C4-2B (cell line): Measurements from ENCODE around the gene FECH.
A peak's percentile ranks its signal among the peaks of the same experiment; 100 is the strongest.

Source experiments
- CTCF ChIP-seq: fragments of 450-650 bp; conservative IDR thresholded peaks from 2 replicates; pipeline ENCODE4 v1.5.1; 2017; ENCODE audit warnings: mild to moderate bottlenecking
- ZFX ChIP-seq: fragments of 450-650 bp; IDR thresholded peaks from 2 replicates; pipeline ENCODE4 v1.6.1; 2017

DNA sequence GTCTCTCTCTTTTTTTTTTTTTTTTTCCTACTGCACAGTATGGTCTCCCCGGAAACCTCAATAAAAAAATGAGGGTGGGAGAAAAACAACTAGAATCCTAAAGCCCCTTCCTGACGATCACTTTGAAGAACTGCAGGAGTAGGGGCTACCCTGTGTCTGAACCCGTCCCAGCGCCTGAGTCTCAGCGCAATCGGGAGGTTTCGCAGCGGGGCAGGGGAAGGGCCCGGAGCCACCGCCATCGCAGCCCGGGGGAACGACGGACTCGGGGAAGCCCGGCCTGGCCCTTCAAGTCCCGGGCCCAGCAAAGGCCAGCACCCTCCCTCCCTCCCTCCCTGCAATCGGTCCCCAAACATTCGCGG lies 34.7 kb upstream of the FECH start:
- TF ChIP-seq CTCF, result no peak
- TF ChIP-seq ZFX, result 0 out of 2 replicates have a peak, but pooled peaks have one; percentile 24
